GM19468 (cell line): ENCODE measurements around the gene GHDC.
"Not testable (repeated sequence)": the region's sequence is repeated elsewhere in the genome, so short reads cannot be mapped to it uniquely, and the experiment has no call there.

Experiments
- ATAC-seq: cut with Tn5 transposase; IDR thresholded peaks from one replicate; pipeline ENCODE4 v1.9.1; 2021; ENCODE audit warnings: mild to moderate bottlenecking, moderate library complexity, moderate number of reproducible peaks; ENCODE audit not compliant: unreplicated experiment; ENCODE audit errors: extremely low read depth

GHDC gene

DNA sequence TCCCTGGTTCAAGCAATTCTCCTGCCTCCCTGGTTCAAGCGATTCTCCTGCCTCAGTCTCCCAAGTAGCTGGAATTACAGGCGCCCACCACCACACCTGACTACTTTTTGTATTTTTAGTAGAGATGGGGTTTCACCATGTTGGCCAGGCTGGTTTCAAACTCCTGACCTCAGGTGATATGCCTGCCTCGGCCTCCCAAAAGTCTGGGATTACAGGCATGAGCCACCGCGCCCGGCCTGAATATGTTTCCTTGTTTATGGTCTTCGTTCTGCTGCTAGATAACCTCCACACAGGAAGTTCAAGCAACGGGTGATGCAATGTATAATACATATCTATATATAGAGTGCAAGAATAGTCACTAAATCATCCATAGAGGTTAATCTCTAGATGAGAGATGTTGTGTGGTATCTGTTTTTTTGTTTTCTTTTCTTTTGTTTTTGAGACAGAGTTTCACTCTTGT, 11.9 kb upstream of the GHDC start:
- not testable (repeated sequence) for ATAC-seq

DNA sequence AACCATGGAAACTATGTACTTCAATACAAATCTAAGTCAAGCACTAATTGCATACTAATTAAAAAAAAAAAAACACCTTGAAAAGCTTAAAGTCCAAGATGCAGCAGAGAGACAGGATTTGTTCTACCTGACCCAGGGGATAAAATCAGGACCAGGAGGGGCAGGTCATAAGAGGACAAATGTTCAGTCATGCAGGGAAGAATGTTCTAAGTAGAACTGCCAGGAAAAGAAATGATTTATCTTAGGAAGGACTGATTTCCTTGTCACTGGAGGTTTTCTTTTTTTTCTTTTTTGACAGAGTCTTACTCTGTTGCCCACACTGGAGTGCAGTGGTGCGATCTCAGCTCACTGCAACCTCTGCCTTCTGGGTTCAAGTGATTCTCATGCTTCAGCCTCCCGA, 9.1 kb upstream of the GHDC start:
- no peak for ATAC-seq

DNA sequence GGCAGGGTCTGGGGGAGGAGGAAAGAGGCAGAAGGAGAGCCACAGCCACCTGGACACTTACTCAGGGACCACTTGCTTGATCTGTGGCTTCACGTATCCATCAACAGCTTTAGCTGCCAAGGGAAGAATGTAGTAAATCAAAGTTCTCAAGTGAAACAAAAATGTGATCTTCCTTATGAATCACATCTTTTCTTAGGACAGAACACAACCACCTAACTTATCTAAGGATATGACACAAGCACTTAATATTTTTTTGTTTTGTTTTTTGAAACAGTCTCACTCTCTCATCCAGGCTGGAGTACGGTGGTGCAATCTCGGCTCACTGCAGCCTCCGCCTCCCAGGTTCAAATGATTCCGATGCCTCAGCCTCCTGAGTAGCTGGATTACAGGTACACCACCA, 8.4 kb upstream of the GHDC start:
- ATAC-seq = no peak

DNA sequence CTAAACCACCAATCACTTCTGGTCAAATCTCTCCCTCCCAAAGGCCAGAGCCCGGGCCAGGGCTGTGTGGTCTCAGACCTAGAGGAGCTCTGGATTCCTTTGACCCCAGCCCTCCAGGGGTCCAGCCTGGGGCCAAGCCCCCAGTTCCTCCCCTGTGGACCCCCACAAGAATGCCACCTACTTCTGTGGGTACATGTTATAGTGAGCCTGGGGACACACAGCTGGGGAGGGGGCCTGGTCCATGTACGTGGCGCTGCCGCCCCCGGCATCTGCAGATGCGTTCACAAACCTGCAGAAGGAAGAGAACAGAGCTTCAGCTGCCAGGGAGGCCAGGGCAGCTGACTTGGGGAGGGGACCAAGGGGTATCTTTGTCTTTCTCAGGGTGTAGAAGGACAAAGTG, 7.9 kb upstream of the GHDC start:
- ATAC-seq = no peak

DNA sequence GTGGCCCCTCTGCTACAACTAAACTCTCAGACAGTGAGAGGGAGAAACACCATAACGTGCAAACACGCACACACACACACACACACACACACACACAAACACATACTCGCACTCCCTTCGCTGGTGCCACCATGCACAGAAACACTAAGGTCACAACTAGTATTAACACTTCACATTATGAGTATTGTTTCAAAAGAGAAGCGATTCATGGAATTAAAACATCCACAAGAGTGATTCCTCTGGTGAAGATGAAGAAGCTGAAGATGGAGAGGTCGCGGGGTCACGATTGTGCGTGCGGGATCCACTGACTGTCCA, 7.1 kb upstream of the GHDC start:
- no peak for ATAC-seq

DNA sequence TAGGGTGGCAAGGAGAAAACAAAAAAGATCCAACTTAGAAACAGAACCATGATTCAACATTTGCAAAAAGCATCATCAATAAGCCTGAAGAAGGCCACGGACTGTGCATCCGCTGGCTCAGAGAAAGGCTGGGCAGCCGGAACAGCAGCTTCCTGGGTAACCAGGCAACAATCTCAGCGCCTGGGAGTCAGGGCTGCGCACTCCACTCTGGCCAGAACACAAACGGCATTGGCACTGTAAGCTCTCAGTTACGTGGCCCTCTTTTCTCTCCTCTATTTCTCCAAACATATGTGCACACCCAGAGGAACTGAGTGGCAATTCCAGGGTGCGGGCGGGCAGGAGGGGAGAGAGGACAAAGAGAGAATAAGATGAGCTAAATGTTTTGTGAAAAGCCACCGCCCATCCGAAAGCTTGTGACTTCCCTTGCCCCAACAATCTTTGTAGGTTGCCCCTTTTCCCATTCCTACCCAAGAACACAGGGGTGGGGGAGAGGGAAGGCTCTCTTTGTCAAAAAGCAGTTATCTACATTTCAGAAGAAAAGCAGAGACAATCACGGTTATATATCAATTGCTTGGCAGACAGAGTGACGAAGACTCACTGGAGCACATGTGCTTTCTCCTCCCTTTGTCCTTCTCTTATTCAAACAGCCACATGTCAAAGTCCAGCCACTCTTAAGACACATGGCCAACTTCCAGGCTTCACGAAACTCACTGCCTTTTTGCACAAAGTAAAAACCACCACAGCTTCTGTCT, 6.6 kb upstream of the GHDC start:
- no peak for ATAC-seq

DNA sequence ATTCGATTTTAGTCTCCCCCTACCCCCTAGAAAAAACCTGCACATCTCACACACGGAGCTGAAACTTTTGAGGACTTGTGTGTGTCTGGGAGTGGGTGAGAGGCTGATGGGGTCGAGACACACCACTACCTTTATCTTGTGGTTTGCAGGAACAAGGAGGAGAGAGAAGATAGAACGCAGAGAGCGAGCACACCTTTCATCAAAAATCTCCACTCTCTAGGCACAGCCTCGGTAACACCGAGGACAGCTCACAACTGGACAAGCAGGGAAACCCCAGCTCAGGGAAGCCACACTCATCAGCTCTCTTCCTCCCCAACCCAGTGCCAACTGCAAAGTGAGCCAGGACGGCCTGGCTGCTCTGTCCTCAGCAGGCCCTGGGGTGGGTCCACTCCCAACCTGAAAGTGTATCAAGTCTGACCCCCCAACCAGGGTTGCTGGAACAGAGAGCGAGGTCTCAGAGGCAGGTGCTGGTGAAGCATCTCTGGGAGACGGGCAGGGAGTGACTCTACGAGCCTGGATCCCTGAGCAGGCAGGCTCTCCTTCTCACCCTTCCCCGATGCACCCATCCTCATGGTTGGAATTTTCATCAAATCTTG, 5.2 kb upstream of the GHDC start:
- no peak for ATAC-seq

DNA sequence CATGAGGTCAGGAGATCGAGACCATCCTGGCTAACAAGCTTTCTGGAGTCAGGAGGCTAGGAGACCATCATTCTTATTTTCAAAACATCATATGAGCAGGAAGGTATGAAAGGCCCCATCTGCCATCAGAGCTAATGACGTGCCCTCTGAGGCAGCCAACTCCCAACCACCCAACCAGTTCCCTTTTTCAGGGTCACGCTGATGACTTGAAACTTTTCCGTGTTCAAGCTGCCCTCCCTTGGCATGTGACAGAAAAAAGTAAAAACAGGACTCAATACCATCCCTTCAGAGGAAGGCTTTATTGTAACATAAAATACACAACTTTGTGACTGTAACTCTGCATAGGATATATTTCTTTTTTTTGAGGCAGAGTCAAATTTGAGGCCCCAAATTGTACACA, 4.6 kb upstream of the GHDC start:
- ATAC-seq = no peak

DNA sequence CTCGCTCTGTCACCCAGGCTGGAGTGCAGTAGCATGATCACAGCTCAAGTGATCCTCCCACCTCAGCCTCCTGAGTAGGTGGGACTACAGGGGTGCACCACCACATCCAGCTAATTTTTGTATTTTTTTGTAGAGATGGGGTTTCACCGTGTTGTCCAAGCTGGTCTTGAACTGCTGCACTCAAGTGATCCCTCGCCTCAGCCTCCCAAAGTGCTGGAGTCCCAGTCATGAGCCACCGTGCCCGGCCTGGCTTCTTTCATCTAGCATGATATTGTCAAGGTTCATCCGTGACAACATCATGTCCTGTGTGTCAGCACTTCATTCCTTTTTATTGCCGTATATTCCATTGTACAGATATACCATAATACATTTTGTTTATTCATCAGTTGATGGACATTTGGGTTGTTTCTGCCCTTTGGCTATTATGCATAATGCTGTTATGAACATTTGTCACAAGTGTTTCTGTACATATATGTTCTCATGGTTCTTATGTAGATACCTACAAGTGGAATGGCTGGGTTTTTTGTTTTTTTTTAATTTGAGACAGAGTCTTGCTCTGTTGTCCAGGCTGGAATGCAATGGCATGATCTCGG, 3.4 kb upstream of the GHDC start:
- ATAC-seq = no peak

DNA sequence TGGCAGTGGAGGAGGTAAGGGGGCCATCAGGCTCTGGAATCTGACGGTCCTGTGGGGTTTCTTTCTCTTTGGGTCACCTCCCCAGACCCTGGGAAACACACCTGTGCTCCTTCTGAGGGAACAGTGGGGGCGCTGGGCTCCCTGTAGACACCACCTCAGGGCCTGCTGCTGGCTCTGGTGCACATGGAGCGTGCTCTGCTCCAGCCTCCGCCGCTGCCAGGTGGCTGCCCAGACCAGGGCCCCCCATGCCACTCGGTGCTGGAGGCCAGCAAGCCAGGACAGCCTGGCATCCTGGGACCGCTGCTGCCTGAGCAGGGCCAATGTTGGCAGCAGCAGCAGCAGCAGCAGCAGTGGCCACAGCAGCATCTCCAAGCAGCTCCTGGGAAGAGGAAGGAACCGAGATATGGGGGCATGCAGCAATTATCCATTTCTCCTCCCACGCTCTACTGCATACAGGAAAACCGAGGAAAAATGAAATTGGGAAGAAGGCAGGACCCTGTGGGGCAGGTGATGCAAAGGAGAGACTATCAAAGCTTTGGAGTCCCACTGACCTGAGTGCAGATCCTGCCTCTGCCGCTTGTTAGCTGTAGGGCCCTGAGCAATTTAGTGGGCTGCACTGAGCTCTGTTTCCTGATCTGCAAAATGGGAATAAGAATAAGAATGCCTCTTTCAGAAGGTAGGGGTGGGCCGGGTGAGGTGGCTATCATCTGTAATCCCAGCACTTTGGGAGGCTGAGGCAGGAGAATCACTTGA, 902 bp downstream of the GHDC start:
- ATAC-seq = no peak

DNA sequence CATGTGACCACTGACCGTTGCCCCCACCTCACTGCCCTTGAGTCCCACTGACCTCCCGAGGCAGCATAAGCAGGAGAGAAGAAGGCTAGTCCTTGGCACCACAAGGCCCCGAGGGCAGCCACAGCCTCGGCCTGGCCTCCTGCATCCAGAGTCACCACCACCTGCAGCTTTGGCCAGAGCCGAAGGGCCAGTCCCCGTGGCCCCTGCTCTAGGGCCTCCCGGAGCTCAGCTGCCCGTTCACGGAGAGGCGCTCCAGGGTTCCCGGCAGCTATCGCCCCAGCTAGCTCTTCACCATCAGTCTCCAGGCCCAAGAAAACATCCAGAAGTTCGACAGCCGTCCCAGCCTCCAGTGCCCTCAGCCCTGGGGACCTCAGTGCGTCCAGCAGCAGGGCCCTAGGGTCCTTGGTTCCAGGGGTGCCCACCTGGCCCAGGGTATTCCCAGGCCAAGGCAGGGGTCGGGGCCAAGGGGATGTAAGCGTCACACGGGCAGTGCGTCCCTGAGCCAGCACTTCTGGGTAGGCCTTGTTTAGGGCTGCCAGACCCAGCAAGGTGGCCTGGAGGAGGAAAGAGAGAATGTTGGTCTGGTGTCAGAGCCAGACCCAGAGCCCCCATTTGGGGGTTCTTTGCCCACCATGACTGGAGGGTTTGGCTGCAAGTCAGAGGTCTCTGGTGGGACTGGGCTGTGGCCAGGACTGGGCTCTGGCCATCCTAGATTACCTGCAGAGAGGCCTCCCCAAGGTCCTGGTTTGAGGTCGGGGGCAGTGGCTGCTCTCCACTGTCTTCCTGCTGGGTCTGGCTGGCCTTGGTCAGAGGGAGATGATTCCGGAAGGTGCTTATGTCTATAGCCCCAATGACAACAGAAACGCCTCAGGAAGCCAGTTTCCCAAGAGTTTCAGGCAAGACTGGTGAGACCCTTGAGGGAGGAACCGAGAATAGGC, 1.8 kb downstream of the GHDC start:
- ATAC-seq = no peak

DNA sequence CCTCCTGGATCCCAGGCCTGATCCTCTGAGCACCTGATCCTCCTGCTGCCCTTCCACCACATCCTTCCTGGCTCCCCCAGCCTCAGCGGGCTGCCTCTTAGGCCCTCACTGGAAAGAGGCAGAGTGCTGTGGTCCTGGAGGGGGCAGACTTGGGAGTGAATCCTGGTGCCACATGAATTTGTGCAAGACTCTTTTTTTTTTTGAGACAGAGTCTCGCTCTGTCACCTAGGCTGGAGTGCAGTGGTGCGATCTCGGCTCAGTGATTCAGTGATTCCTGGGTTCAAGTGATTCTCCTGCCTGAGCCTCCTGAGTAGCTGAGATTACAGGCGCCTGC, 3.1 kb downstream of the GHDC start:
- no peak for ATAC-seq

DNA sequence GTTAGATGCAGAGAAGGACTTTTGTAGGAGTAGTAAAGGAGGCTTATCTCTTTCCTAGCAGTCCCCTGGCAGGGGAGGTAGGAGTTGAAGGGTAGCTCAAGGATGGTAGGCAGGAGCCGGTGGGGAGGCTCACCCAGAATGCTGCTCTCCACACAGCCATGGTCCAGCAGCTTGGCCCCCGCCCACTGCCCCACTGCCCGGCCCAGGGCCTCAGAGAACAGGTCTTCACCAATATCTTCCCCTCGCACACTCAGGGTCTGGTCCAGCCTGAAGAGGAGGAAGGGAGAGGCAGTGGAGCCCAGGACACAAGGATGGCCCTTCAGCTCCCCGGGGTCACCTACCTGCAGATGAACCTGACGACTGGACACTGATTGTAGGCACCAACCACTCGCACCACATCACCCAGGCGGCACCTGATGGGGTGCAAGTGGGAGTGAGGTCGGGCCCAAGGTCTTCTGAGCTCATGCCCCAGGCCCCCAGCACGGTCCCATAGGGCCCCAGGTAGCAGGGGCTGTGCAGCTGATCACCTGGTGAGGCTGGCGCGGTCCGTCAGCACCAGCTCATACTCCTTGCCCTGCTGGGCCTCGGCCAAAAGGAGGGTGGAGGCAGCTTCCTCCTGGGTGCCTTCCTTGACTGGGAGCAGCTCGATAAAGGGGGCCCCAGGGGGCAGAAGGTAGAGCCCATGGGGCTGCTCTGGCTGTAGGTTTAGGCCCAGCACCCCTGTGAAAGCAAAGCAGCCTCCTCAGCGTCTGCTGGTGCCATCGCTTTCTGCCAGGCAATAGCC, 3.6 kb downstream of the GHDC start:
- ATAC-seq = no peak

DNA sequence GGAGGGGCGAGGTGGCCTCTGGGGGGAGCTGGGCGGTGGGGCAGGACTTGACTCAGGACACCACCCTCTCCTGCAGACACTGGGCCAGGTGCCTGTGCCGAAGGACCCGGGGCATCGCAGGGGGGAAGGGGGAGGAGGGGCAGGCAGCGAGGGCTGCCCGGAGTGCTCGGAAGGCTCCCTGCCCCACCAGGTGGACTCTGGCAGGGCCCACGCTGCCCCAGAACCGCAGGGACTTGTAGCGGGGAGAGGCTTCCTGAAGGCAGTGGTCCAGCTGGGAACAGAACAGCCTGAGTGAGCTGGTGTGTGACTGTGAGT, 4.7 kb downstream of the GHDC start:
- ATAC-seq = no peak

DNA sequence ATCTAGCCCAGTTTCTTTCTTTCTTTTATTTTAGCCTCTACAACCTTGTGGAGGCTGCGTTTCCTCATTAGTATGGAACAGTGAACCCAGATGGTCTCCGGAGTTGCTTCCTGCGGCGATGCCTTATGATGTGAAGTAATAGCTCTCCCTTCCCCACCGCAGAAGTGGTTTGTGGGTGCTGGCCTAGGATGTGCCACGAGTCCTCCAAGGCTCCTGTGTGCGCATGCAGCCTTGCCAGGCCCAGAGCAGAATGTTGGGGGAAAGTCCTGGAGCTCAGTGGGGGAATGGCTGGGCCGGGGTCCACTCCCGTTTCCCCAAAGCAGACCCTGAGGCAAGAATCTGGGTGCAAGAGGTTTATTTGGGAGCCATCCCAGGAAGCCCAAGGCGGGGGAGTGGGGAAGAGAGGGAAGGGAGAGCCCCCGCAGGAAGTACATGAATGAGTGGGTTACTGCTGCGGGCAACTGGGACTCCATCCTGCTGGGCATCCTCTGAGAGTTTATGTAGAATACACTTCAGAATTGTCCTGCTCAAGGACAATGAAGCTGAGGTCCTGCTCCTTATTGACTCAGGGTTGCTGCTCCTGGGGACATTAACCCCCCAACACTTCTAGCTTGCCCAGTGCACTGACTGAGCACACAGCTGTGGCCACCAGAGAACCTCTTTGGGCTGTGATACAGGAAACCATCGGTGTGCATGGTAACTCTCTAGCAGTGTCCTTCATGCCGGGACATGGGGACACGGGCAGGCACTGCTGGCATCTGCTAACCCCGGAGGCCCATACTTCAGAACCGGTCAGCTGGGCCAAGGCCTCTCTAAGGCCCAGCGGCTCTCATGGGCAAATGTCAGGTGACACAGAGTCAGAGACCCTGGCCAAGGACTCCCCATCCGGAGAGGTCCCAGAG, 5.3 kb downstream of the GHDC start:
- ATAC-seq = no peak

DNA sequence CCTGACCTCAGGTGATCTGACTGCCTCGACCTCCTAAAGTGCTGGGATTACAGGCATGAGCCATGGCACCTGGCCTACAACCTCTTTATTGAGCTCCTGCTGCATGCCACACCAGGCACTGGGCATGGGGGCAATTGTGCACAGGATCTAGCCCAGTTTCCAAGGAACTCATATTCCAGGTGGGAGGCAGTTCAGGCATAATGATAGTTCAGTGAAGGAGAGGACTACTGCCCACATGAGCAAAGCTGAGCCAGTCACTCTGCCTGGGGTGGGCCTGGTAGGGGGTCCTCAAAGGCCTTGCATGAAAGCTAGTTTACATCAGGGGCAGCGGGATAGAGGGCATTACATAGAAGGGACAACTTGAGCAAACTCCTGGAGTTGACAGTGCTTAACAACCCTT, 6.5 kb downstream of the GHDC start:
- ATAC-seq = no peak

DNA sequence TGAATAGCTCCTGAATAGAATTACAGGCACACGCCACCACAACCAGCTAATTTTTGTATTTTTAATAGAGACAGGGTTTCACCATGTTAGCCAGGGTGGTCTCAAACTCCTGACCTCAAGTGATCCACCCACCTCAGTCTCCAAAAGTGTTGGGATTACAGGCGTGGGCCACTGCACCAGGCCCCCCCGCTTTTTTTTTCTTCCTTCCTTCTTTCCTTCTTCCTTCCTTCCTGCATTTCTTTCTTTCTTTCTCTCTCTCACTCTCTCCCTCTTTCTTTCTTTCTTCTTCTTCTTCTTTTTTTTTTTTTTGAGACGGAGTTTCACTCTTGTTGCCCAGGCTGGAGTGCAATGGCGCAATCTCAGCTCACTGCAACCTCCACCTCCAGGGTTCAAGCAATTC, 8.1 kb downstream of the GHDC start:
- not testable (repeated sequence) for ATAC-seq

DNA sequence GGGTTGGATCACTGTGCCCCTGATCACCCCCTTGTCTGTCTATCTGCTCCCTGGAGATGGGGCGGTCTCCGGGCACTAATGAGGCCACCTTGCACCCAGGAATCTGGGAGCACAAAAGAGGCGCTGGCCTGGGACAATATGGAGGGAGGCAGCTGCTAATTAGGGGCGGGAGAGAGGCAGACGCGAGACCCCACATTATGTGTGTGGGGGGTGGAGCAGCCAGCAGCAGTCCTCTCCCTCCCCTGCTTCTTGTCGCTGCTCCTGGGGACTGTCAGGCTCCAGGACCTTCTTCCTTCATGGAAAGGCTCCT, 8.7 kb downstream of the GHDC start:
- ATAC-seq = no peak
